ENCODE results near the gene AGR2. TPM values are rescaled to one million over a fixed set of nuclear protein-coding genes. Genes with fewer than 3 reads are reported as not detected.
"Not testable (repeated sequence)": the region's sequence is repeated elsewhere in the genome, so short reads cannot be mapped to it uniquely, and the experiment has no call there.

The AGR2 gene
- 10 to 100 TPM in 1 of 2 donors, 1 to 10 TPM in 1; 3.0 to 10.1 TPM for total RNA-seq
- polyA plus RNA-seq (ENCODE audit: insufficient read length in 2 of 2), result 1 to 10 TPM; 2.7 to 2.8 TPM
- long read RNA-seq, donor 1, partial matches to known transcripts, result 0 of 2 reads
- long read RNA-seq, donor 1, other reads (novel, unspliced or antisense), result 0 of 2 reads
- long read RNA-seq, donor 2, partial matches to known transcripts, result 0 of 1 reads
- long read RNA-seq, donor 2, other reads (novel, unspliced or antisense), result 0 of 1 reads
- long read RNA-seq, donor 3, partial matches to known transcripts, result 0 of 1 reads
- long read RNA-seq, donor 3, other reads (novel, unspliced or antisense), result 0 of 1 reads
- long read RNA-seq, donor 4, transcript AGR2-203 (8 exons, 1,778 nt), result major isoform, 59 of 97 reads
- long read RNA-seq, donor 4, partial matches to known transcripts, result 25 of 97 reads
- long read RNA-seq, donor 4, other reads (novel, unspliced or antisense), result 12 of 97 reads

DNA sequence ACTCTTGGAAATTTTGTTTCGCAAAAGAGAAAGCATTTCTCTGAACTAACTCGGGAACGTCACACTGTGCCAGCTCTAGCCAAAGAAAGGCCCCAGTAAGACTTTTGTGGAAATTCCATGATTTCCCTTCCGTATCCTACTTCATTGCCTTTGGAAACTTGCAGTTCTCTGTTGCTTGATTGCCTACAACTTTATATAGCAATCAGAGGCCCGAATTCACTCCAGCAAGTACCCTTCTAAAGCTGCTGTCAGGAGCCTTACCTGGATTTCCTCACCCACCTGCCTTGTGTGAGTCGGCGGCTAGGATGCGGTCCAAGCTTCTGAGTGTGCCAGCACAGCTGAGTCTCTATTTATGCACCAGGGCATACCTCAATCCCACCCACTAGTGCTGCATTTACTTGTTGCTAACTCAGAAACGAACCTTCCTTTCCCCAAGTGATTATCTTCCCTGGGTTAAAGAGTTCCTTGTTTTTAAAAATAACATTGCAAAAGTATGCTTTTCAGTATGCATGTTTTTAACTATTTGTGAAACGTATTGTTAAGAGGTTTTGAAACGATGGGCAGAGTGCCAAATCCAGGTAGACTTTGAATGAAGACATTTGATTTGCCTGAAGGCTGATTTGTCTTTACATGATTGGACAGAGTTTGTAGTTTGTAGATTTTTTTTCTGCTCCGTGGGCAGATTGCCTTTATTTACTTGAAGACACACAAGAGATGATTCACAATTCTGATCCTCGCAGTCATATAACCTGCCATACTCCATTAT lies at the start of gene AGR2:
TSS of gene AGR2 (minus strand) at position 326 of the 766 bp plus-strand sequence. CDS start 3,203 bp downstream, outside the sequence.
- WGBS (ENCODE audit: insufficient coverage), result 86% methylated on average over 9 of the region's 13 CpGs
- H3K9me3 ChIP-seq (ENCODE audit: control insufficient read depth, insufficient read depth, low read length), result no peaks in the 10 kb centered on the region
- no peaks in the 10 kb centered on the region for H3K27me3 ChIP-seq (ENCODE audit: control insufficient read depth, insufficient read depth, low read length)
- no peaks in the 10 kb centered on the region for H3K36me3 ChIP-seq (ENCODE audit: control insufficient read depth, insufficient read depth, low read length)
- no peak for DNase-seq (ENCODE audit: low read depth in 4 of 6, low spot score in 6 of 6)
- H3K4me3 ChIP-seq (ENCODE audit: low read depth, low read length), result no peak within 1 kb of the TSS
- no peak within 1 kb of the TSS for H3K27ac ChIP-seq (ENCODE audit: low read depth, low read length)
- H3K4me1 ChIP-seq (ENCODE audit: control insufficient read depth, insufficient read depth, low read length), result no peaks in the 10 kb centered on the region

GRCh38 chr7:16853189-16853588 lies 48.4 kb upstream of the AGR2 start:
- H3K27me3 ChIP-seq (ENCODE audit: control insufficient read depth, insufficient read depth, low read length); H3K27ac ChIP-seq (ENCODE audit: low read depth, low read length); H3K4me3 ChIP-seq (ENCODE audit: low read depth, low read length); H3K9me3 ChIP-seq (ENCODE audit: control insufficient read depth, insufficient read depth, low read length); H3K36me3 ChIP-seq (ENCODE audit: control insufficient read depth, insufficient read depth, low read length); DNase-seq (ENCODE audit: low read depth in 4 of 6, low spot score in 6 of 6); H3K4me1 ChIP-seq (ENCODE audit: control insufficient read depth, insufficient read depth, low read length): not testable (repeated sequence)
- WGBS (ENCODE audit: insufficient coverage), result 96% methylated on average over 11 of the region's 11 CpGs

DNA sequence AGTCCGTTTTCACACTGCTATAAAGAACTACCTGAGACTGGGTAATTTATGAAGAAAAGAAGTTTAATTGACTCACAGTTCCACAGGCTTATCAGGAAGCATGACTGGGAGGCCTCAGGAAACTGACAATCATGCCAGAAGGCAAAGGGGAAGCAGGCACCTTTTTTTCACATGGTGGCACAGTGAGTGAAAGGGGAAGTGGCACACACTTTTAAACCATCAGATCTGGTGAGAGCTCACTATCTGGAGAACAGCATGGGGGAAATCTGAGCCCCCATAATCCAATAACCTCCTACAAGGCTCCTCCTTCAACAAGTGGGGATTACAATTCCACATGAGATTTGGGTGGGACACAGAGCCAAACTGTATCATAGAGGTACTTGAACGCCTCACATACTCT lies 47.0 kb upstream of the AGR2 start:
- Histone ChIP-seq H3K4me3 (ENCODE audit: low read depth, low read length) (no peak overlapping the region), H3K36me3 (ENCODE audit: control insufficient read depth, insufficient read depth, low read length) (no peaks in the 10 kb centered on the region), H3K27ac (ENCODE audit: low read depth, low read length) (no peak overlapping the region), H3K9me3 (ENCODE audit: control insufficient read depth, insufficient read depth, low read length) (no peaks in the 10 kb centered on the region), H3K27me3 (ENCODE audit: control insufficient read depth, insufficient read depth, low read length) (no peaks in the 10 kb centered on the region), H3K4me1 (ENCODE audit: control insufficient read depth, insufficient read depth, low read length) (peaks cover 2% of the 10 kb centered on the region)
- DNase-seq (ENCODE audit: low read depth in 4 of 6, low spot score in 6 of 6), result no peak
- no CpG with 5 or more reads among the region's 2 CpGs for WGBS (ENCODE audit: insufficient coverage)

DNA sequence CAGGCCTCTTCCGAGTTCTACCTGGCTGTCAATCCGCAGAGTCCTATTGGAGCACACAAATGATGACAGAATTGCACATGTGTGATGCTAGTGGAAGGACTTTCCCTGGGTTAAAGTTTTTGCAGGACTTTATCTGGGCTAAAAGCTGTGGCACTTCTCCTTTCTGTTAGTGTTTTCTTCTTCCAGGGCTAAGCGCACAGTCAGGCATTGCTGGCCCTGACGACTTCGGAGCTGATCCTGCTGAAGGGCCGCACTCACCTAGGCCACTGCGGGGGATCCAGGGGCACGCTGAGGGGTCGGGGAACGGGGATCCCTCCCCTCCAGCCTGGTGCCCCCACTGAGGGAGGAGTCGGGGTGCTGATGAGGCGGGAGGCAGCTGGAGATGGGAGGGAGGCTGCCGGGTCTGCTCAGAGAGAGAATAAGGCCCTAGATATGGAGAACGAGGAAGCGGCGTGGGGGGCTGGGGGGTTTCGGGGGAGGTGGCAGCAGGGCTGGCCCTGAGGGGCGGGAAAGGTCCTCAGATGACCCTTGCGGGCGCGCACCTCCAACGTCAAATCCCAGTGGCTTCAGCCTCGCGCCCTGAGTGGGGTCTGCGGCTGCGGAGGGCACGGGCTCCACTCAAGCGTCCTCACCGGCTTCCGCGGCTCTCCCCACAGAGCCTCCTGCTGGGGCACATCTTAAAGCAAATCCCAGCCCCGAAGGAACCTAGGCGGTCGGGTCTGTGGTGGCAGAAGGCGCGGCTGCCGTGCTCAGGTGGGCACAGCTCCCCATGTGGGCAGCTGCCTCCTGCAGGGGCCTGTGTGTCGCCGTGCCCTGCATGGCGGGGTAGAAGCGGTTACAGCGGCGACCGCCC lies 46.0 kb upstream of the AGR2 start:
- no peaks in the 10 kb centered on the region for H3K9me3 ChIP-seq (ENCODE audit: control insufficient read depth, insufficient read depth, low read length)
- H3K4me3 ChIP-seq (ENCODE audit: low read depth, low read length), result no peak overlapping the region
- H3K36me3 ChIP-seq (ENCODE audit: control insufficient read depth, insufficient read depth, low read length), result no peaks in the 10 kb centered on the region
- H3K27me3 ChIP-seq (ENCODE audit: control insufficient read depth, insufficient read depth, low read length), result no peaks in the 10 kb centered on the region
- peak in 1 of 6 donors; percentile 12 for DNase-seq (ENCODE audit: low read depth in 4 of 6, low spot score in 6 of 6)
- no peak overlapping the region for H3K27ac ChIP-seq (ENCODE audit: low read depth, low read length)
- H3K4me1 ChIP-seq (ENCODE audit: control insufficient read depth, insufficient read depth, low read length), result peaks cover 2% of the 10 kb centered on the region
- 60% methylated on average over 35 of the region's 44 CpGs for WGBS (ENCODE audit: insufficient coverage)

- Histone ChIP-seq H3K4me1 (ENCODE audit: control insufficient read depth, insufficient read depth, low read length) (peaks cover 2% of the 10 kb centered on the region), H3K36me3 (ENCODE audit: control insufficient read depth, insufficient read depth, low read length) (no peaks in the 10 kb centered on the region), H3K9me3 (ENCODE audit: control insufficient read depth, insufficient read depth, low read length) (no peaks in the 10 kb centered on the region), H3K4me3 (ENCODE audit: low read depth, low read length) (no peak overlapping the region), H3K27me3 (ENCODE audit: control insufficient read depth, insufficient read depth, low read length) (no peaks in the 10 kb centered on the region), H3K27ac (ENCODE audit: low read depth, low read length) (no peak overlapping the region)
- no CpG with 5 or more reads among the region's 12 CpGs for WGBS (ENCODE audit: insufficient coverage)
- DNase-seq (ENCODE audit: low read depth in 4 of 6, low spot score in 6 of 6), result no peak
These were observed 44.7 kb upstream of the AGR2 start for GRCh38 chr7:16849296-16850148.

- H3K4me1 ChIP-seq (ENCODE audit: control insufficient read depth, insufficient read depth, low read length), result peaks cover 2% of the 10 kb centered on the region
- H3K9me3 ChIP-seq (ENCODE audit: control insufficient read depth, insufficient read depth, low read length), result no peaks in the 10 kb centered on the region
- peak in 1 of 6 donors; percentile 14 for DNase-seq (ENCODE audit: low read depth in 4 of 6, low spot score in 6 of 6)
- no peak overlapping the region for H3K27ac ChIP-seq (ENCODE audit: low read depth, low read length)
- whole genome bisulfite sequencing (ENCODE audit: insufficient coverage), result 70% methylated on average over 3 of the region's 6 CpGs
- no peak overlapping the region for H3K4me3 ChIP-seq (ENCODE audit: low read depth, low read length)
- H3K27me3 ChIP-seq (ENCODE audit: control insufficient read depth, insufficient read depth, low read length), result no peaks in the 10 kb centered on the region
- H3K36me3 ChIP-seq (ENCODE audit: control insufficient read depth, insufficient read depth, low read length), result no peaks in the 10 kb centered on the region
These were observed 42.6 kb upstream of the AGR2 start for GRCh38 chr7:16847381-16847860.

GRCh38 chr7:16846601-16847165 lies 41.9 kb upstream of the AGR2 start:
- WGBS (ENCODE audit: insufficient coverage), result no CpG with 5 or more reads among the region's 2 CpGs
- H3K4me1 ChIP-seq (ENCODE audit: control insufficient read depth, insufficient read depth, low read length), result peaks cover 2% of the 10 kb centered on the region
- H3K4me3 ChIP-seq (ENCODE audit: low read depth, low read length), result no peak overlapping the region
- H3K36me3 ChIP-seq (ENCODE audit: control insufficient read depth, insufficient read depth, low read length), result no peaks in the 10 kb centered on the region
- H3K27ac ChIP-seq (ENCODE audit: low read depth, low read length), result no peak overlapping the region
- no peaks in the 10 kb centered on the region for H3K27me3 ChIP-seq (ENCODE audit: control insufficient read depth, insufficient read depth, low read length)
- peak in 1 of 6 donors; percentile 9 for DNase-seq (ENCODE audit: low read depth in 4 of 6, low spot score in 6 of 6)
- H3K9me3 ChIP-seq (ENCODE audit: control insufficient read depth, insufficient read depth, low read length), result no peaks in the 10 kb centered on the region

DNA sequence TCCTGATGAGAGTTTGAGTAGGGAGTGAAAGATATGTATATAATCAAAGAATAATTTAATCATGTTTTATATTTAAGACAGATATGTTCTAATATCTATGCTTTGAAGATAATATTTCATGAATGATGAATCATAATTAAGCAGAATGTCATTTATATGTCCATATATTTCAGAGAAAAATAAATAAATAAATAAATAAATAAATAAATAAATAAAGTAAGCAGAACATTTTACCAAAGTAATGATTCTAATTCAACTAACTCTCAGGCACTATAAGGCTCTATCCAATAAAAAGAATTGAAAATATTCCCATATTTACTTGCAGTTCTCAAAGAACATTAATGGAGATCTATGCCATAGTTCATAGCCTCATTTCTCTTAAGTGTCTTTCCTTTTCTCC lies 40.9 kb upstream of the AGR2 start:
- Histone ChIP-seq H3K9me3 (ENCODE audit: control insufficient read depth, insufficient read depth, low read length) (no peaks in the 10 kb centered on the region), H3K4me1 (ENCODE audit: control insufficient read depth, insufficient read depth, low read length) (no peaks in the 10 kb centered on the region), H3K27me3 (ENCODE audit: control insufficient read depth, insufficient read depth, low read length) (no peaks in the 10 kb centered on the region), H3K36me3 (ENCODE audit: control insufficient read depth, insufficient read depth, low read length) (no peaks in the 10 kb centered on the region), H3K27ac (ENCODE audit: low read depth, low read length) (no peak overlapping the region), H3K4me3 (ENCODE audit: low read depth, low read length) (no peak overlapping the region)
- no peak for DNase-seq (ENCODE audit: low read depth in 4 of 6, low spot score in 6 of 6)
